ENCODE measurements around the gene LBR.

GRCh38 chr1:225430301-225430700 lies 2.5 kb upstream of the LBR start:
- TF ChIP-seq CTCF (IDR thresholded peaks at IDR 0.05) (no peak), POLR2A (IDR thresholded peaks at IDR 0.05) (no peak)

Measured in thyroid gland (tissue), 4 donors.